ENCODE data around the gene ZFTA.

DNA sequence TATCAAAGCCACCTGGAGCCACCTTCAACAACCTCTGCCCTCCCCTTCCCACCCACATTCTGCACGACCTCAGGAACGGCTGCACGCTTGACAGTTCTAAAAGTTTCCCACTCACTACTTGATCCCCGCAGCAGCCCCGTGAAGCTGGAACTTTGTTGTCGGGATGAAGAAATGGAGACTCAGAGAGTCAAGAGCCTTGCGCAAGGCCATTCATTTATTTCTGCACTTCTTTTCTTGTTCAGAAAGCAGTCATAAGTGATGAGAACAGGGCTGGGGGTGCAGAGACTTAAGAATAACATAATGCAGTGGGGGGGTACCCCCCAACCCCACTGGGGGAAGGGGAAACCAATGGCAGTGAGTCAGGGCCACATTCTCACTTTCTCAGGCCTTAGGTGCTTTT is 2.2 kb upstream of the ZFTA start:
- TF ChIP-seq, protein P1, sequence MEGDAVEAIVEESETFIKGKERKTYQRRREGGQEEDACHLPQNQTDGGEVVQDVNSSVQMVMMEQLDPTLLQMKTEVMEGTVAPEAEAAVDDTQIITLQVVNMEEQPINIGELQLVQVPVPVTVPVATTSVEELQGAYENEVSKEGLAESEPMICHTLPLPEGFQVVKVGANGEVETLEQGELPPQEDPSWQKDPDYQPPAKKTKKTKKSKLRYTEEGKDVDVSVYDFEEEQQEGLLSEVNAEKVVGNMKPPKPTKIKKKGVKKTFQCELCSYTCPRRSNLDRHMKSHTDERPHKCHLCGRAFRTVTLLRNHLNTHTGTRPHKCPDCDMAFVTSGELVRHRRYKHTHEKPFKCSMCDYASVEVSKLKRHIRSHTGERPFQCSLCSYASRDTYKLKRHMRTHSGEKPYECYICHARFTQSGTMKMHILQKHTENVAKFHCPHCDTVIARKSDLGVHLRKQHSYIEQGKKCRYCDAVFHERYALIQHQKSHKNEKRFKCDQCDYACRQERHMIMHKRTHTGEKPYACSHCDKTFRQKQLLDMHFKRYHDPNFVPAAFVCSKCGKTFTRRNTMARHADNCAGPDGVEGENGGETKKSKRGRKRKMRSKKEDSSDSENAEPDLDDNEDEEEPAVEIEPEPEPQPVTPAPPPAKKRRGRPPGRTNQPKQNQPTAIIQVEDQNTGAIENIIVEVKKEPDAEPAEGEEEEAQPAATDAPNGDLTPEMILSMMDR (IDR thresholded peaks at IDR 0.05): no peak
- TF ChIP-seq POLR2A (IDR thresholded peaks at IDR 0.05): no peak
- no peak for TF ChIP-seq EP300 (IDR thresholded peaks at IDR 0.05)
